ENCODE results near the gene ANKS1B. TPM values are rescaled to one million over a fixed set of nuclear protein-coding genes. Genes with fewer than 3 reads are reported as not detected.

The ANKS1B gene
- total and polyA plus RNA-seq, 2 of the 4 experiments (the other 2 are of a cell fraction), result 0.17 to 0.18 TPM

- Histone ChIP-seq H3K23ac (ENCODE audit: low read depth, low read length) (no peak overlapping the region), H2AK5ac (ENCODE audit: low read depth, low read length) (no peak overlapping the region), H2BK20ac (ENCODE audit: low read depth, low read length) (no peak overlapping the region), H3K4ac (ENCODE audit: low read depth, low read length) (no peak overlapping the region), H3K9me3 (ENCODE audit: control insufficient read depth, insufficient read depth, low read length) (0 out of 2 replicates have a peak, but pooled peaks cover 4% of the 10 kb centered on the region), H2BK120ac (ENCODE audit: low read depth, low read length) (no peak overlapping the region), H4K91ac (ENCODE audit: insufficient read depth, low read depth, low read length) (no peak overlapping the region), H3K14ac (replicated peaks; ENCODE audit: low read depth, low read length) (no peak overlapping the region), H3K27ac (ENCODE audit: insufficient read depth, low read length) (no peak overlapping the region), H3K9ac (ENCODE audit: low read depth, low read length) (no peak overlapping the region), H3K4me1 (ENCODE audit: control insufficient read depth, insufficient read depth, low read length) (no peaks in the 10 kb centered on the region), H2AFZ (replicated peaks; ENCODE audit: low read length, poor library complexity) (no peak overlapping the region), H3K18ac (ENCODE audit: low read depth, low read length) (no peak overlapping the region), H3K4me3 (ENCODE audit: insufficient read depth, low read depth, low read length) (no peak overlapping the region), H4K20me1 (ENCODE audit: insufficient read depth, low read length) (no peaks in the 10 kb centered on the region), H2BK15ac (ENCODE audit: low read depth, low read length) (no peak overlapping the region), H4K8ac (ENCODE audit: low read depth in 2 of 2, low read length in 2 of 2) (no peak overlapping the region), H2BK5ac (ENCODE audit: low read depth, low read length, poor library complexity, severe bottlenecking) (no peak overlapping the region), H3K56ac (ENCODE audit: extremely low read depth, insufficient read depth, low read length) (no peak overlapping the region), H3K27me3 (ENCODE audit: control insufficient read depth, insufficient read depth, low read length) (no peaks in the 10 kb centered on the region), H2AK9ac (replicated peaks; ENCODE audit: low read depth, low read length, poor library complexity) (no peak overlapping the region), H3K9me1 (ENCODE audit: insufficient read depth, low read length) (no peaks in the 10 kb centered on the region), H3K79me1 (ENCODE audit: low read depth in 1 of 2, low read length in 2 of 2) (no peaks in the 10 kb centered on the region), H3K36me3 (ENCODE audit: control insufficient read depth, insufficient read depth, low read length) (no peaks in the 10 kb centered on the region), H4K5ac (ENCODE audit: low read depth, low read length) (no peak overlapping the region), H3K4me2 (ENCODE audit: low read depth, low read length) (no peak overlapping the region)
- dilution Hi-C loops (cut with HindIII; ENCODE audit: low sequenced_read_pairs, unreplicated experiment) (no loop called here), in situ Hi-C loops (cut with MboI; ENCODE audit: low sequenced_read_pairs) (no loop called here), intact Hi-C loops (cut with micrococcal nuclease) (no loop called here)
- BruUV-seq (replicated peaks), result no TSS peak
- TF ChIP-seq MAFK (IDR thresholded peaks at IDR 0.05; ENCODE audit: low read depth, low read length), result no peak
- no peak for TF ChIP-seq CEBPB (IDR thresholded peaks at IDR 0.05; ENCODE audit: low read depth, low read length)
- ATAC-seq (ENCODE audit: low read depth) (no peak), DNase-seq (no peak)
- CTCF ChIA-PET, result no interaction called here
- POLR2A ChIA-PET (ENCODE audit: unreplicated experiment), result no interaction called here
- no CpG with 5 or more reads among the region's 1 CpG for whole genome bisulfite sequencing, 2 experiments (ENCODE audit: extremely low coverage in 2 of 2, insufficient read length in 1 of 2)
Observed at GRCh38 chr12:99649551-99649950, 335.2 kb downstream of the ANKS1B start.

Data from IMR-90 (cell line).